DOHH2 (cell line): Measurements from ENCODE around the gene PRPSAP1.

Source experiments
- CTCF ChIP-seq: fragments of 200-600 bp; sonication (generic); IDR thresholded peaks from one replicate; pipeline ENCODE4 v1.5.1; 2014; ENCODE audit warnings: antibody characterized with exemption, mild to moderate bottlenecking, low read depth, low read length; ENCODE audit not compliant: poor library complexity, severe bottlenecking
- EZH2phosphoT487 ChIP-seq: fragments of 200-600 bp; sonication (generic); IDR thresholded peaks from 2 replicates; pipeline ENCODE4 v1.6.1; 2017; ENCODE audit warnings: borderline replicate concordance, mild to moderate bottlenecking, antibody characterized with exemption, low read length, moderate library complexity, mixed read lengths

- TF ChIP-seq CTCF (no peak), EZH2phosphoT487 (no peak)
Observed at GRCh38 chr17:76293106-76293505, 60.6 kb downstream of the PRPSAP1 start.
